Sigmoid colon (tissue), 3 donors: ENCODE results near the gene DOK6.

Source experiments
- POLR2A ChIP-seq, 2 donors: fragments of 450-650 bp; IDR thresholded peaks; one replicate each; pipeline ENCODE4 v1.6.1; 2016; ENCODE audit warnings: antibody characterized with exemption in 2 of 2, mild to moderate bottlenecking in 2 of 2, moderate library complexity in 2 of 2
- TF ChIP-seq, protein P1 (sequence below), 4 experiments: fragments of 450-650 bp in 3 of 4; fragments of 200-600 bp in 1 of 4; IDR thresholded peaks; one replicate each; pipeline ENCODE4 v1.5.1; 2016 to 2019; ENCODE audit warnings: antibody characterized with exemption in 4 of 4, mild to moderate bottlenecking in 3 of 4, moderate library complexity in 2 of 4

DNA sequence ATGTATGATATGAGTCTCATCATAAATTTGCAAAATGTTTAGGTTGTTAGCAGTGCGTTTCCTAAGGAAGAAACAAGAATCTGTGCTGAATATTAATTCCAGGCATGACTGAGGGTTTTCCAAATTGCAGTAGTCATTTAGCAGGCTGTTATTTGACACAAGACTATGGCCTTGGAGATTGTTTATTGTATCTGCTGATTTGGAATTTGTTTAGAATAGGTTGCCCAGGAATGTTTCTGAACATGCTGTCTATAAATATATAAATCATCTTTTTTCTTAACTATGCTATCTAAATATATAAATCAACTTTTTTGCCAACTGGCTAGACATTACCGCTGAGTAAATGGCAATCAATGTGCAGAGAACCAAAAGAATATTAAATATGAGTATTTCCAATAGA lies 90.9 kb downstream of the DOK6 start:
- TF ChIP-seq, protein P1, sequence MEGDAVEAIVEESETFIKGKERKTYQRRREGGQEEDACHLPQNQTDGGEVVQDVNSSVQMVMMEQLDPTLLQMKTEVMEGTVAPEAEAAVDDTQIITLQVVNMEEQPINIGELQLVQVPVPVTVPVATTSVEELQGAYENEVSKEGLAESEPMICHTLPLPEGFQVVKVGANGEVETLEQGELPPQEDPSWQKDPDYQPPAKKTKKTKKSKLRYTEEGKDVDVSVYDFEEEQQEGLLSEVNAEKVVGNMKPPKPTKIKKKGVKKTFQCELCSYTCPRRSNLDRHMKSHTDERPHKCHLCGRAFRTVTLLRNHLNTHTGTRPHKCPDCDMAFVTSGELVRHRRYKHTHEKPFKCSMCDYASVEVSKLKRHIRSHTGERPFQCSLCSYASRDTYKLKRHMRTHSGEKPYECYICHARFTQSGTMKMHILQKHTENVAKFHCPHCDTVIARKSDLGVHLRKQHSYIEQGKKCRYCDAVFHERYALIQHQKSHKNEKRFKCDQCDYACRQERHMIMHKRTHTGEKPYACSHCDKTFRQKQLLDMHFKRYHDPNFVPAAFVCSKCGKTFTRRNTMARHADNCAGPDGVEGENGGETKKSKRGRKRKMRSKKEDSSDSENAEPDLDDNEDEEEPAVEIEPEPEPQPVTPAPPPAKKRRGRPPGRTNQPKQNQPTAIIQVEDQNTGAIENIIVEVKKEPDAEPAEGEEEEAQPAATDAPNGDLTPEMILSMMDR (IDR thresholded peaks at IDR 0.05) = no peak
- TF ChIP-seq POLR2A (IDR thresholded peaks at IDR 0.05) = no peak
